GM12878 (cell line): ENCODE measurements around the gene CCDC43. TPM values are rescaled to one million over a fixed set of nuclear protein-coding genes. Genes with fewer than 3 reads are reported as not detected.

Source experiments
- BACH1 ChIP-seq: fragments of 450-650 bp; IDR thresholded peaks from 2 replicates; pipeline ENCODE4 v1.6.1; 2017; ENCODE audit warnings: mild to moderate bottlenecking, borderline replicate concordance
- BCL11A ChIP-seq: IDR thresholded peaks from 2 replicates; pipeline ENCODE4 v1.6.1; 2011; ENCODE audit warnings: low read depth, low read length
- BRCA1 ChIP-seq: IDR thresholded peaks from 2 replicates; pipeline ENCODE4 v1.6.1; 2011; ENCODE audit warnings: low read depth, low read length, improper control_type of control experiment
- GATAD2B ChIP-seq: fragments of 450-650 bp; conservative IDR thresholded peaks from 2 replicates; pipeline ENCODE4 v1.6.1; 2017; ENCODE audit warnings: low read depth, mild to moderate bottlenecking, moderate library complexity
- IRF4 ChIP-seq: IDR thresholded peaks from 2 replicates; pipeline ENCODE4 v1.6.1; 2011; ENCODE audit warnings: low read depth, low read length
- JUND ChIP-seq: IDR thresholded peaks from 2 replicates; pipeline ENCODE4 v1.6.1; 2012; ENCODE audit warnings: low read depth, mild to moderate bottlenecking, low read length, improper control_type of control experiment, moderate library complexity
- KAT2A ChIP-seq: conservative IDR thresholded peaks from 2 replicates; pipeline ENCODE4 v1.6.1; 2011; ENCODE audit warnings: low read depth, low read length; ENCODE audit not compliant: control insufficient read depth
- NR2C2 ChIP-seq: IDR thresholded peaks from 2 replicates; pipeline ENCODE4 v1.6.1; 2011; ENCODE audit warnings: borderline replicate concordance, low read depth; ENCODE audit not compliant: control insufficient read depth, insufficient read length
- PKNOX1 ChIP-seq: fragments of 450-650 bp; IDR thresholded peaks from 2 replicates; pipeline ENCODE4 v1.6.1; 2016; ENCODE audit warnings: mild to moderate bottlenecking
- RCOR1 ChIP-seq: conservative IDR thresholded peaks from 2 replicates; pipeline ENCODE4 v1.6.1; 2012; ENCODE audit warnings: low read depth, low read length, improper control_type of control experiment
- RUNX3 ChIP-seq: IDR thresholded peaks from 2 replicates; pipeline ENCODE4 v1.6.1; 2012; ENCODE audit warnings: low read length, inconsistent platforms
- SPI1 ChIP-seq: IDR thresholded peaks from 2 replicates; pipeline ENCODE4 v1.6.1; 2011; ENCODE audit warnings: low read depth, mild to moderate bottlenecking, low read length, moderate library complexity, borderline replicate concordance; ENCODE audit not compliant: insufficient read depth
- SREBF1 ChIP-seq: IDR thresholded peaks from 2 replicates; pipeline ENCODE4 v1.6.1; 2012; ENCODE audit warnings: mild to moderate bottlenecking, low read length
- TAF1 ChIP-seq: IDR thresholded peaks from 2 replicates; pipeline ENCODE4 v1.6.1; 2011; ENCODE audit warnings: mild to moderate bottlenecking, low read depth, low read length, borderline replicate concordance
- TARDBP ChIP-seq: IDR thresholded peaks from 2 replicates; pipeline ENCODE4 v1.6.1; 2016; ENCODE audit warnings: borderline replicate concordance
- USF2 ChIP-seq: IDR thresholded peaks from 2 replicates; pipeline ENCODE4 v1.6.1; 2011; ENCODE audit warnings: low read depth, low read length, improper control_type of control experiment, borderline replicate concordance
- ZBTB33 ChIP-seq: fragments of 450-650 bp; IDR thresholded peaks from 2 replicates; pipeline ENCODE4 v1.6.1; 2017; ENCODE audit warnings: mild to moderate bottlenecking
- ZNF384 ChIP-seq: IDR thresholded peaks from 2 replicates; pipeline ENCODE4 v1.6.1; 2012; ENCODE audit warnings: low read depth, mild to moderate bottlenecking, low read length, improper control_type of control experiment, borderline replicate concordance
- polyA plus RNA-seq, 11 experiments: library from polyadenylated mRNA; depleted of rRNA in 4 of 11; unstranded in 6 of 11; stranded (reverse) in 5 of 11; fragments of >200 nt; fragmentation: Nextera tagmentation in 4 of 11; fragmentation: Illumina TruSeq in 1 of 11; extraction: Ambion mirVana in 4 of 11; extraction: Trizol in 1 of 11; gene quantifications; 1 replicate in 1 of 11; 2 replicates in 10 of 11; pipeline versions ENCODE4 v1.2.1 to v1.2.3, GENCODE V29; 2011 to 2016; ENCODE audit warnings: inconsistent platforms in 2 of 11, missing spikeins in 2 of 11, low read depth in 1 of 11
- total RNA-seq, 4 experiments: library from RNA; depleted of rRNA in 3 of 4; stranded (reverse); fragments of >200 nt in 3 of 4; fragmentation: Illumina TruSeq in 1 of 4; extraction: Trizol in 1 of 4; gene quantifications; 2 replicates each; pipeline versions ENCODE4 v1.2.1 to v1.2.3, GENCODE V29; 2013 to 2021
- TF ChIP-seq, protein P1 (sequence below): IDR thresholded peaks from 2 replicates; pipeline ENCODE4 v1.6.1; 2012; ENCODE audit warnings: mild to moderate bottlenecking, low read depth, low read length

CCDC43 gene
- total and polyA plus RNA-seq, 10 of the 15 experiments (the other 5 are each of a cell fraction or from before 2014, with no cell fraction given): 10.8 to 42.3 (median 24.1) TPM

- TF ChIP-seq TAF1: no peak
- TF ChIP-seq BACH1: no peak
- TF ChIP-seq USF2: no peak
- no peak for TF ChIP-seq RCOR1
- no peak for TF ChIP-seq NR2C2
- TF ChIP-seq PKNOX1: peak; percentile 18; the same call in 1 of the 2 replicates
- TF ChIP-seq BRCA1: no peak
- TF ChIP-seq GATAD2B: no peak
- TF ChIP-seq, protein P1, sequence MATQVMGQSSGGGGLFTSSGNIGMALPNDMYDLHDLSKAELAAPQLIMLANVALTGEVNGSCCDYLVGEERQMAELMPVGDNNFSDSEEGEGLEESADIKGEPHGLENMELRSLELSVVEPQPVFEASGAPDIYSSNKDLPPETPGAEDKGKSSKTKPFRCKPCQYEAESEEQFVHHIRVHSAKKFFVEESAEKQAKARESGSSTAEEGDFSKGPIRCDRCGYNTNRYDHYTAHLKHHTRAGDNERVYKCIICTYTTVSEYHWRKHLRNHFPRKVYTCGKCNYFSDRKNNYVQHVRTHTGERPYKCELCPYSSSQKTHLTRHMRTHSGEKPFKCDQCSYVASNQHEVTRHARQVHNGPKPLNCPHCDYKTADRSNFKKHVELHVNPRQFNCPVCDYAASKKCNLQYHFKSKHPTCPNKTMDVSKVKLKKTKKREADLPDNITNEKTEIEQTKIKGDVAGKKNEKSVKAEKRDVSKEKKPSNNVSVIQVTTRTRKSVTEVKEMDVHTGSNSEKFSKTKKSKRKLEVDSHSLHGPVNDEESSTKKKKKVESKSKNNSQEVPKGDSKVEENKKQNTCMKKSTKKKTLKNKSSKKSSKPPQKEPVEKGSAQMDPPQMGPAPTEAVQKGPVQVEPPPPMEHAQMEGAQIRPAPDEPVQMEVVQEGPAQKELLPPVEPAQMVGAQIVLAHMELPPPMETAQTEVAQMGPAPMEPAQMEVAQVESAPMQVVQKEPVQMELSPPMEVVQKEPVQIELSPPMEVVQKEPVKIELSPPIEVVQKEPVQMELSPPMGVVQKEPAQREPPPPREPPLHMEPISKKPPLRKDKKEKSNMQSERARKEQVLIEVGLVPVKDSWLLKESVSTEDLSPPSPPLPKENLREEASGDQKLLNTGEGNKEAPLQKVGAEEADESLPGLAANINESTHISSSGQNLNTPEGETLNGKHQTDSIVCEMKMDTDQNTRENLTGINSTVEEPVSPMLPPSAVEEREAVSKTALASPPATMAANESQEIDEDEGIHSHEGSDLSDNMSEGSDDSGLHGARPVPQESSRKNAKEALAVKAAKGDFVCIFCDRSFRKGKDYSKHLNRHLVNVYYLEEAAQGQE: no peak
- no peak for TF ChIP-seq ZNF384
- TF ChIP-seq KAT2A: no peak
- peak; percentile 37; the same call in 1 of the 2 replicates for TF ChIP-seq SPI1
- no peak for TF ChIP-seq TARDBP
- no peak for TF ChIP-seq ZBTB33
- TF ChIP-seq SREBF1: no peak
- no peak for TF ChIP-seq JUND
- TF ChIP-seq RUNX3: no peak
- peak; percentile 65; the same call in 1 of the 2 replicates for TF ChIP-seq BCL11A
- no peak for TF ChIP-seq IRF4
Observed at GRCh38 chr17:44628243-44629188, 61.1 kb downstream of the CCDC43 start (continued).
